ENCODE data around the gene FDX2. TPM values are rescaled to one million over a fixed set of nuclear protein-coding genes. Genes with fewer than 3 reads are reported as not detected.

FDX2 gene
- total and polyA plus RNA-seq, 2 of the 13 experiments (the other 11 are each of a cell fraction or from before 2014, with no cell fraction given): 21.0 to 24.7 TPM

- TF ChIP-seq PHF20 (CRISPR knock-in tag; IDR thresholded peaks at IDR 0.05): peak; percentile 75
- no peak for TF ChIP-seq ZFP36L1 (CRISPR knock-in tag; IDR thresholded peaks at IDR 0.05)
- TF ChIP-seq ZNF788 (CRISPR knock-in tag; IDR thresholded peaks at IDR 0.05; ENCODE audit: borderline replicate concordance): peak; percentile 79; the same call in 1 of the 2 replicates
- peak; percentile 75 for TF ChIP-seq ZFX (CRISPR knock-in tag; IDR thresholded peaks at IDR 0.05; ENCODE audit: low read depth)
- no peak for TF ChIP-seq HMGXB3 (CRISPR knock-in tag; IDR thresholded peaks at IDR 0.05; ENCODE audit: borderline replicate concordance)
- TF ChIP-seq FOSL2 (CRISPR knock-in tag; IDR thresholded peaks at IDR 0.05): 0 out of 2 replicates have a peak, but pooled peaks have one; percentile 32
- no peak for TF ChIP-seq HNRNPUL1 (IDR thresholded peaks at IDR 0.05; ENCODE audit: low read depth, low read length)
- peak; percentile 57; the same call in 1 of the 2 replicates for TF ChIP-seq CSRNP1 (CRISPR knock-in tag; IDR thresholded peaks at IDR 0.05)
- TF ChIP-seq SALL1 (CRISPR knock-in tag; IDR thresholded peaks at IDR 0.05): peak; percentile 71; the same call in 1 of the 2 replicates
- peak; percentile 98 for TF ChIP-seq ZNF574 (CRISPR knock-in tag; IDR thresholded peaks at IDR 0.05)
- TF ChIP-seq TOPORS (CRISPR knock-in tag; IDR thresholded peaks at IDR 0.05): no peak
- TF ChIP-seq DNMT1 (CRISPR knock-in tag; IDR thresholded peaks at IDR 0.05): no peak
- TF ChIP-seq SRY (CRISPR knock-in tag; IDR thresholded peaks at IDR 0.05): peak; percentile 36; the same call in 1 of the 2 replicates
- peak; percentile 56; the same call in 1 of the 2 replicates for TF ChIP-seq ZBTB8A (CRISPR knock-in tag; IDR thresholded peaks at IDR 0.05; ENCODE audit: borderline replicate concordance, low read depth)
- no peak for TF ChIP-seq LCORL (IDR thresholded peaks at IDR 0.05)
- no peak; the same call in 1 of the 2 replicates for TF ChIP-seq LCORL (CRISPR knock-in tag; IDR thresholded peaks at IDR 0.05)
- peak; percentile 82; the same call in 1 of the 2 replicates for TF ChIP-seq ZSCAN21 (CRISPR knock-in tag; IDR thresholded peaks at IDR 0.05; ENCODE audit: borderline replicate concordance)
- TF ChIP-seq ZBTB34 (CRISPR knock-in tag; IDR thresholded peaks at IDR 0.05): no peak
Measured at GRCh38 chr19:10332965-10333757, 17.3 kb upstream of the FDX2 start, which contains the start of gene RAVER1 (continued).
